T-cell (primary cell): ENCODE results near the gene CST6. TPM values are rescaled to one million over a fixed set of nuclear protein-coding genes. Genes with fewer than 3 reads are reported as not detected.
"Not testable (repeated sequence)": the region's sequence is repeated elsewhere in the genome, so short reads cannot be mapped to it uniquely, and the experiment has no call there.

ENCODE experiments used
- ATAC-seq, 4 experiments: fragments of 200-7000 bp in 3 of 4; fragments of 150-1000 bp in 1 of 4; cut with Tn5 transposase; replicated peaks in 1 of 4; 1 replicate in 3 of 4; 2 replicates in 1 of 4; pipeline ENCODE4 v1.10.0; 2021; ENCODE audit warnings: moderate library complexity in 3 of 4, mild to moderate bottlenecking in 2 of 4, moderate number of reproducible peaks in 1 of 4
- CTCF ChIA-PET, 2 donors: fragments of 300-600 bp; sonication (Branson Sonifier 250); formaldehyde crosslinking; loops; one replicate each; lab custom pipeline; 2022; ENCODE audit warnings: antibody characterized with exemption in 2 of 2; lab: Charles Lee
- POLR2A ChIA-PET, 2 donors: fragments of 300-600 bp; sonication (Branson Sonifier 250); formaldehyde crosslinking; loops; one replicate each; lab custom pipeline; 2022; ENCODE audit warnings: antibody characterized with exemption in 2 of 2; lab: Charles Lee
- DNase-seq, 35 experiments: peaks; one replicate each; pipeline versions ENCODE4 v3.0.0 to v3.0.0-alpha.2; 2013 to 2023
- H3K27ac ChIP-seq: one replicate; pipeline ENCODE4 v1.5.1; 2013; ENCODE audit warnings: low read length
- H3K27me3 ChIP-seq, 2 experiments: replicated peaks in 1 of 2; 1 replicate in 1 of 2; 2 replicates in 1 of 2; pipeline versions ENCODE4 v1.6.1 to v1.7.0; 2013; ENCODE audit warnings: low read length in 1 of 2, mixed read lengths in 1 of 2; ENCODE audit not compliant: control insufficient read depth in 2 of 2, insufficient read depth in 2 of 2; ENCODE audit errors: extremely low read depth in 1 of 2
- H3K36me3 ChIP-seq, 2 donors: 1 replicate in 1 of 2; 2 replicates in 1 of 2; pipeline versions ENCODE4 v1.6.1 to v1.7.0; 2013; ENCODE audit warnings: low read length in 1 of 2; ENCODE audit not compliant: control insufficient read depth in 2 of 2, insufficient read depth in 1 of 2; ENCODE audit errors: extremely low read depth in 1 of 2
- H3K4me1 ChIP-seq, 2 experiments: 1 replicate in 1 of 2; 2 replicates in 1 of 2; pipeline versions ENCODE4 v1.6.1 to v1.7.0; 2013; ENCODE audit warnings: low read length in 2 of 2, mixed read lengths in 1 of 2; ENCODE audit not compliant: insufficient read depth in 2 of 2, control insufficient read depth in 1 of 2; ENCODE audit errors: extremely low read depth in 1 of 2
- H3K4me3 ChIP-seq, 2 donors: 1 replicate in 1 of 2; 2 replicates in 1 of 2; pipeline versions ENCODE4 v1.5.1 to v1.7.0; 2013; ENCODE audit warnings: mild to moderate bottlenecking in 2 of 2, low read length in 1 of 2, moderate library complexity in 1 of 2; ENCODE audit not compliant: control insufficient read depth in 1 of 2; ENCODE audit errors: extremely low read depth in 1 of 2
- H3K9me3 ChIP-seq: 2 replicates; pipeline ENCODE4 v1.7.0; 2013
- H3K27ac Mint-ChIP-seq, 2 donors: one replicate each; pipeline ENCODE4 v1.8.0; 2020 to 2021; ENCODE audit warnings: mild to moderate bottlenecking in 2 of 2, mixed read lengths in 2 of 2
- H3K27me3 Mint-ChIP-seq, 2 donors: one replicate each; pipeline ENCODE4 v1.8.0; 2021 to 2022; ENCODE audit warnings: mixed read lengths in 2 of 2
- H3K36me3 Mint-ChIP-seq: one replicate; pipeline ENCODE4 v1.8.0; 2021; ENCODE audit warnings: mixed read lengths
- H3K4me1 Mint-ChIP-seq, 3 donors: one replicate each; pipeline ENCODE4 v1.8.0; 2020 to 2022; ENCODE audit warnings: mixed read lengths in 3 of 3, mild to moderate bottlenecking in 1 of 3
- H3K4me3 Mint-ChIP-seq, 3 donors: one replicate each; pipeline ENCODE4 v1.8.0; 2020 to 2022; ENCODE audit warnings: mild to moderate bottlenecking in 3 of 3, mixed read lengths in 3 of 3, moderate library complexity in 3 of 3
- H3K9me3 Mint-ChIP-seq, 3 donors: one replicate each; pipeline ENCODE4 v1.8.0; 2020 to 2022; ENCODE audit warnings: mixed read lengths in 3 of 3
- WGBS: methylation state at CpG from one replicate; pipeline ENCODE4 v1.1.5; 2013; ENCODE audit warnings: missing lambda C conversion rate; ENCODE audit not compliant: insufficient coverage; 5-methylcytosine and 5-hydroxymethylcytosine counted together
- total RNA-seq, 35 experiments: library from RNA in 6 of 35; stranded (reverse) in 6 of 35; fragments of 120-200 nt in 1 of 35; gene quantifications; one replicate each; pipeline versions ENCODE4 v1.2.1 to v1.2.4 and lab custom pipeline; 2013 to 2026

CST6 gene
- total RNA-seq, 5 donors from 2014 or later (not counting 1 experiment from before 2014, with no cell fraction given): not detected

DNA sequence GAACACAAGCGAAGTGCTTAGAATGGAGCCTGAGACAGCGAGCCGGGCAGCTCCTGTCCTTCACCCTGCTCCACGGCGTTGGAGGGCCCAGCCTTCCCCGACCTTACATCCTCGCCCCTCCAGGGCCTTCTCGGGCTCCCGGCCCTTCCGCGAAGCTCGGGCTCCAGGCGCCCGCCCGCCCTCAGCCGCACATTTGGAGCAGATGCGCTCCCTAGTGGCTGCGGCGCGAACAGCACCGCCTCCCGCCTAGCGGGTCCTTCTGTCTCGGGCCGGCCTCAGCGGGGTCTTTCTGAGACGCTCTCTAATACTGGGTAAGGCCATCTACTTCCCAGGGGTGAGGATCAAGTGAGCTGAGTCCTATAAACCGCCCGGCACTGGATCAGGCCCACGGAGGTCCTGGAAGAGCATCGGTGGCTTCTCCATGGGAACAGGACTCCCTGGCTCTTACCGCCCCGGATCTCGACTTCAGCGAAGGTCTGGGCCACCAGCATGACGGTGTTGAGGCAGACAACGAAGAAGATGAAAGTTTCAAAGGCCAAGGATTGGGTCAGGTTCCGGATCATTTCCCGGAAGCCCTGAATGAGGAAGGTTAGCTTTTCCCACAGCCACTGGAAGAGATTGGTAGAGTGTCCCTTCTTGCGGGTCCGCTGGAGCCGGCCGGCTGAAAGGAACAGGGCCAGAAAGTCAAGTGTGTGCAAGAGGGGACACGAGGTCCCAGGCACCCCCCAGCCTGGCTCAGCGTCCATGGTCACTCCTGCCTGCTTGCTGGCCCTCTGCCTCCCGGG lies 10.8 kb downstream of the CST6 start:
- H3K9me3 Mint-ChIP-seq: no peaks in the 10 kb centered on the region
- H3K27me3 Mint-ChIP-seq: peaks cover 3 to 7% of the 10 kb centered on the region in 2 donors
- Histone ChIP-seq H3K36me3 (no peaks in the 10 kb centered on the region), H3K9me3 (no peaks in the 10 kb centered on the region), H3K4me3 (peak overlapping the region in 1 of 2 donors; percentile 10), H3K27me3 (peaks cover 0 to 20% of the 10 kb centered on the region in 2 experiments), H3K4me1 (peaks cover 0 to 15% of the 10 kb centered on the region in 2 experiments), H3K27ac (no peak overlapping the region)
- peaks cover 5 to 13% (median 6%) of the 10 kb centered on the region in 3 donors for H3K4me1 Mint-ChIP-seq
- no peaks in the 10 kb centered on the region for H3K36me3 Mint-ChIP-seq
- peak; percentile 90 to 95 (median 94) for ATAC-seq
- ChIA-PET CTCF (interaction anchor here (0.6 to 0.8 kb wide), 3 partner anchors 29 to 467 kb away, joined by 3 to 4 read pairs (median 3); no protein-coding TSS in a partner anchor), POLR2A (interaction anchor here in 1 of 2 donors (0.5 kb wide), 1 partner anchor 218 kb away, joined by 3 read pairs; no protein-coding TSS in a partner anchor)
- peak overlapping the region in 2 of 3 donors; percentile 24 to 45 for H3K4me3 Mint-ChIP-seq
- DNase-seq: peak; percentile 29 to 86 (median 67)
- WGBS: 24% methylated on average over 44 of the region's 46 CpGs
- H3K27ac Mint-ChIP-seq: no peak overlapping the region

DNA sequence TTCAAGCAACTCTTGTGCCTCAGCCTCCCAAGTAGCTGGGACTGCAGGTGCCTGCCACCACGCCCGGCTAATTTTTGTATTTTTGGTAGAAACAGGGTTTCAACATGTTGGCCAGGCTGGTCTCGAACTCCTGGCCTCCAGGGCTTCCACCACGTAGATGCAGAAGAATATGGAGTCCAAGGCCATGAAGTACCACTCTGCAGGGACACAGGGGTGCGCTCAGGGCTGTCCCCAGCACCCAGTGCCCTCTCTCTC lies 11.3 kb downstream of the CST6 start:
- peaks cover 5 to 13% (median 6%) of the 10 kb centered on the region in 3 donors for H3K4me1 Mint-ChIP-seq
- DNase-seq, H3K27ac ChIP-seq, H3K4me3 Mint-ChIP-seq, H3K36me3 Mint-ChIP-seq, H3K27me3 Mint-ChIP-seq, POLR2A ChIA-PET, H3K36me3 ChIP-seq, CTCF ChIA-PET, H3K4me3 ChIP-seq, H3K9me3 Mint-ChIP-seq, H3K27ac Mint-ChIP-seq, H3K9me3 ChIP-seq, ATAC-seq: not testable (repeated sequence)
- H3K4me1 ChIP-seq: peaks cover 0 to 15% of the 10 kb centered on the region in 2 experiments
- 93% methylated on average over 4 of the region's 5 CpGs for WGBS
- peaks cover 0 to 20% of the 10 kb centered on the region in 2 experiments for H3K27me3 ChIP-seq

DNA sequence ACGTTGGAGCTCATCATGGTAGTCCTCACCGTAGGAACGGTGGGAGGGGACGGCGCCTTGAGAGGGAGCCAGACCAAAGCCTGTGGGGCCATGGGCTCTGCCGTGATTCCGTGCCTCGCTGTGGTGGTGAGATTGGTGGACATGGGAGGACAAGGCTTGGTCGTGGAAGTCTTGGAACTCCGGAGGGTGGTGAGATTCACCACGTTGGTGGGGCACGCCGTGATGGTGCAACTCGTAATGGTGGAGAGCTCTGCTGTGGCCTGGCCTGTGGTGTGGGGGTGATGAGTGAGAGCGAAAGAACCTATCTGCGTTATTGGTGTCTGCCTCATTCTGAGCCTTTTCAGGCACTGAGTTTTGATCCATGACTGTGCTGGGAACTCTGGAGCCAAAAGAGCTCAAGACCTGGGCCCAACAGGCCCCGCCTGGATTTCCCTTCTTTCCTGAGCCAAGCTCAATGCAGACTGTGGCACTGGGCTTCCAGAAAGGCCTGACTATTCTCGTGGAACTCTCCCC lies 14.3 kb downstream of the CST6 start, which contains the start of gene CATSPER1:
TSS of gene CATSPER1 (minus strand) at position 463 of the 513 bp plus-strand sequence. CDS start at position 363, 100 bp downstream.
- Histone ChIP-seq H3K36me3 (no peaks in the 10 kb centered on the region), H3K4me1 (peaks cover 0 to 14% of the 10 kb centered on the region in 2 experiments), H3K27me3 (peaks cover 0 to 23% of the 10 kb centered on the region in 2 experiments), H3K27ac (no peak within 1 kb of the TSS), H3K4me3 (no peak within 1 kb of the TSS), H3K9me3 (no peaks in the 10 kb centered on the region)
- Mint-ChIP-seq H3K27ac (no peak within 1 kb of the TSS), H3K4me1 (peaks cover 5 to 8% (median 6%) of the 10 kb centered on the region in 3 donors), H3K9me3 (no peaks in the 10 kb centered on the region), H3K4me3 (no peak within 1 kb of the TSS), H3K36me3 (no peaks in the 10 kb centered on the region), H3K27me3 (peaks cover 3 to 8% of the 10 kb centered on the region in 2 donors)
- WGBS: 90% methylated on average over 18 of the region's 18 CpGs
- ATAC-seq: no peak
- POLR2A ChIA-PET: no interaction called here
- DNase-seq: no peak
- CTCF ChIA-PET: interaction anchor here in 1 of 2 donors (0.5 kb wide), 1 partner anchor 774 kb away, joined by 5 read pairs; no protein-coding TSS in a partner anchor

DNA sequence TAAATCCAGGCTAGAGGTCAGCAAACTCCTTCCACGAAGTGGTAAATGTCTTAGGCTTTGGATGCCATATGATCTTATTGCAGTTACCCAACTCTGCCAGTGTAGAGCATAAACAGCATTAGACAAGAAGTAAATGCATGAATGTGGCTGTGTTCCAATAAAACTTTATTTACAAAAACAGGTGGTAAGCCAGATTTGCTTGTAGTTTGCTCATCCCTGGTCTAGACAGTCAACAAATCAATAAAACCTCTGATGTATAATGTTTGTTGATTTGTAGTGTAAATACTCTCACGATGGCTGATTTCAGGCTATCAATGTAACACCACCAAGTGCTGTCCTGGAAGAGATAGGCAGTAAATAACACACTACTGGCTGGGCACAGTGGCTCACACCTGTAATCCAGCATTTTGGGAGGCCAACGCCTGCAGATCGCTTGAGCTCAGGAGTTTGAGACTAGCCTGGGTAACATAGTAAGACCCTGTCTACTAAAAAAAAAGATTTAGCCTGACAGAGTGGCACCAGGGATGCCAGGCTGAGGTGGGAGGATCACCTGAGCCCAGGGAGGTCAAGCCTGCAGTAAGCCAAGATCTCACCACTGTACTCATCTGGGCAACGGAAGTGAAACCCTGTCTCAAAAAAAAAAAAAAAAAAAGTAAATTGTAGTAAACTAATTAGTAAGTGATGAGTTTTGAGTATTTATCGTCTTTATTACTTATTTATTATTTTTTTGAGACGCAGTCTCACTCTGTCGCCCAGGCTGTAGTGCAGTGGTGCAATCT lies 21.3 kb downstream of the CST6 start:
- POLR2A ChIA-PET: no interaction called here
- no peaks in the 10 kb centered on the region for H3K4me1 Mint-ChIP-seq
- ATAC-seq (no peak), DNase-seq (no peak)
- Histone ChIP-seq H3K36me3 (no peaks in the 10 kb centered on the region), H3K4me3 (no peak overlapping the region), H3K27ac (no peak overlapping the region), H3K27me3 (peaks cover 0 to 23% of the 10 kb centered on the region in 2 experiments), H3K9me3 (no peaks in the 10 kb centered on the region), H3K4me1 (no peaks in the 10 kb centered on the region)
- H3K9me3 Mint-ChIP-seq: no peaks in the 10 kb centered on the region
- CTCF ChIA-PET: interaction anchor here in 1 of 2 donors (0.6 to 0.7 kb wide), 2 partner anchors 184 to 353 kb away, joined by 3 to 7 read pairs; no protein-coding TSS in a partner anchor
- WGBS: 93% methylated on average over 5 of the region's 8 CpGs
- no peaks in the 10 kb centered on the region for H3K36me3 Mint-ChIP-seq
- no peak overlapping the region for H3K4me3 Mint-ChIP-seq
- H3K27me3 Mint-ChIP-seq: peaks cover 4 to 6% of the 10 kb centered on the region in 2 donors
- H3K27ac Mint-ChIP-seq: no peak overlapping the region

DNA sequence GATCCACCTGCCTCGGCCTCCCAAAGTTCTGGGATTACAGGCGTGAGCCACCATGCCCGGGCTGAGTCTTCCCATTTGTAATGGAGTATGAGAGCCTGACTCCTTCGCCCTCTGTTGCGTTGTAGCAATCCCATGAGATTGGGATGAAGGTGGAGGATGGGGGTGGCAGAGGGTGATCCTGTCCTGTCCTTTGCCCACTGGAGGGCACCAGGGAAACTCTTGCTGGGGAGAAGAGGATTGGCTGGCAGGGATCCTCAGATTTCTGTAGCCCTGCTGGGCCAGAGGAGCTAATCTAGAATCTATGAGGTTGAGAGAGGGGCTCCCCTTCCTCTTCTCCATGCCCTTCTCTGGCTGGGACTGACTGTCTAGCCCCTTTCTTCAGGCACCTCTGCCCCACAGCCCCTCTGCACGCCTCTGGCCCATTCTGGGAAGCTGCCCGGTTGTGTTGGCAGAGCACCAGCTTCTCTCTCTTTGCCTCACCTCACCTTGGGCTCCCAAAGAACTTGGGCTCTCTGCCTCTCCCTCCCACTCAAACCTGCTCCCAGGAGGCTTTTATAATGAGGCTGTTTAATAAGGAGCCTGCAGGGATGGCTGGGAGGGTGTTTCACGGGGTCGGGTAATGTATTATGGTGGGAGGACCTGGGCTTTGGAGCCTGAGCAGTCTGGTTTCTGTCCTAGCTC lies 24.0 kb downstream of the CST6 start:
- peaks cover 0 to 25% of the 10 kb centered on the region in 2 experiments for H3K27me3 ChIP-seq
- Mint-ChIP-seq H3K27ac (no peak overlapping the region), H3K27me3 (peaks cover 4 to 11% of the 10 kb centered on the region in 2 donors), H3K4me3 (no peak overlapping the region), H3K4me1 (no peaks in the 10 kb centered on the region), H3K36me3 (no peaks in the 10 kb centered on the region), H3K9me3 (no peaks in the 10 kb centered on the region)
- H3K27ac ChIP-seq: no peak overlapping the region
- no peak for ATAC-seq
- no peaks in the 10 kb centered on the region for H3K9me3 ChIP-seq
- H3K4me1 ChIP-seq: no peaks in the 10 kb centered on the region
- no peak overlapping the region for H3K4me3 ChIP-seq
- WGBS: 85% methylated on average over 5 of the region's 9 CpGs
- POLR2A ChIA-PET: no interaction called here
- no peaks in the 10 kb centered on the region for H3K36me3 ChIP-seq
- CTCF ChIA-PET: interaction anchor here in 1 of 2 donors (0.5 kb wide), 1 partner anchor 525 kb away, joined by 4 read pairs; no protein-coding TSS in a partner anchor
- no peak for DNase-seq

DNA sequence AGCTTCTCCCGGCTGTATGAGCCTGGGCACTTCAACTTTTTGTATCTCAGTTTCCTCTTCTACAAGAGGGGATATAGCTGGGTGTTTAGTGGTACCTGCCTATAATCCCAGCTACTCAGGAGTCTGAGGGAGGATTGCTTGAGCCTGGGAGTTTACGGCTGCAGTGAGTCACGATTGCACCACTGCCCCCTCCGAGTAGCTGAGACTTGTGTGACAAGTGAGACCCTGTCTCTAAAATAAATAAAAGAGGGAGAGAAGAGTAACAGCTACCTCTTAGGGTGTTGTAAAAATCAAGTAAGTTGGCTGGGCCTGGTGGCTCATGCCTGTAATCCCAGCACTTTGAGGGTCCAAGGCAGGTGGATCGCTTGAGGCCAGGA lies 24.5 kb downstream of the CST6 start:
- ChIA-PET POLR2A (no interaction called here), CTCF (no interaction called here)
- ATAC-seq (no peak), DNase-seq (no peak)
- H3K4me1 ChIP-seq: no peaks in the 10 kb centered on the region
- H3K36me3 Mint-ChIP-seq: no peaks in the 10 kb centered on the region
- H3K4me3 Mint-ChIP-seq: no peak overlapping the region
- WGBS: 97% methylated on average over 4 of the region's 5 CpGs
- no peaks in the 10 kb centered on the region for H3K9me3 ChIP-seq
- no peaks in the 10 kb centered on the region for H3K4me1 Mint-ChIP-seq
- peaks cover 0 to 25% of the 10 kb centered on the region in 2 experiments for H3K27me3 ChIP-seq
- no peak overlapping the region for H3K27ac Mint-ChIP-seq
- H3K36me3 ChIP-seq: no peaks in the 10 kb centered on the region
- peaks cover 4 to 7% of the 10 kb centered on the region in 2 donors for H3K27me3 Mint-ChIP-seq
- no peak overlapping the region for H3K27ac ChIP-seq
- no peaks in the 10 kb centered on the region for H3K9me3 Mint-ChIP-seq
- no peak overlapping the region for H3K4me3 ChIP-seq
